Trophoblast cell (in vitro differentiated cells and primary cell): ENCODE measurements around the gene CST7.

Source experiments
- DNase-seq, 2 donors: peaks; one replicate each; pipeline ENCODE4 v3.0.0-alpha.2; 2016
- H2AFZ ChIP-seq: 2 replicates; pipeline ENCODE4 v1.6.1; 2013; ENCODE audit warnings: low read length, moderate library complexity, mild to moderate bottlenecking; ENCODE audit not compliant: insufficient read depth, poor library complexity
- H2AK5ac ChIP-seq: 2 replicates; pipeline ENCODE4 v1.6.1; 2013; ENCODE audit warnings: mild to moderate bottlenecking, low read length
- H2BK120ac ChIP-seq: 2 replicates; pipeline ENCODE4 v1.6.1; 2013; ENCODE audit warnings: low read length, mild to moderate bottlenecking, moderate library complexity; ENCODE audit not compliant: insufficient read depth, poor library complexity
- H2BK12ac ChIP-seq: 2 replicates; pipeline ENCODE4 v1.6.1; 2013; ENCODE audit warnings: mild to moderate bottlenecking, low read length, moderate library complexity
- H2BK5ac ChIP-seq: 2 replicates; pipeline ENCODE4 v1.6.1; 2013; ENCODE audit warnings: low read length, low read depth, moderate library complexity, mild to moderate bottlenecking; ENCODE audit not compliant: poor library complexity
- H3K14ac ChIP-seq: 2 replicates; pipeline ENCODE4 v1.6.1; 2013; ENCODE audit warnings: mild to moderate bottlenecking, low read length
- H3K18ac ChIP-seq: 2 replicates; pipeline ENCODE4 v1.6.1; 2013; ENCODE audit warnings: mild to moderate bottlenecking, low read length
- H3K23ac ChIP-seq: 2 replicates; pipeline ENCODE4 v1.6.1; 2013; ENCODE audit warnings: low read length
- H3K27ac ChIP-seq: 2 replicates; pipeline ENCODE4 v1.5.1; 2013; ENCODE audit warnings: low read depth, mild to moderate bottlenecking, inconsistent platforms, low read length, moderate library complexity
- H3K27me3 ChIP-seq: 2 replicates; pipeline ENCODE4 v1.6.1; 2013; ENCODE audit warnings: inconsistent platforms, mild to moderate bottlenecking, low read length, moderate library complexity; ENCODE audit not compliant: insufficient read depth
- H3K36me3 ChIP-seq, 2 experiments: 1 replicate in 1 of 2; 2 replicates in 1 of 2; pipeline ENCODE4 v1.6.1; 2013; ENCODE audit warnings: low read length in 2 of 2, mild to moderate bottlenecking in 2 of 2, moderate library complexity in 1 of 2; ENCODE audit not compliant: insufficient read depth in 2 of 2, control insufficient read depth in 1 of 2
- H3K4ac ChIP-seq: 2 replicates; pipeline ENCODE4 v1.6.1; 2013; ENCODE audit warnings: low read depth, mild to moderate bottlenecking, low read length, moderate library complexity
- H3K4me1 ChIP-seq, 2 experiments: 1 replicate in 1 of 2; 2 replicates in 1 of 2; pipeline ENCODE4 v1.6.1; 2013; ENCODE audit warnings: low read length in 2 of 2, mild to moderate bottlenecking in 2 of 2, moderate library complexity in 1 of 2; ENCODE audit not compliant: insufficient read depth in 2 of 2, control insufficient read depth in 1 of 2
- H3K4me2 ChIP-seq: 2 replicates; pipeline ENCODE4 v1.6.1; 2013; ENCODE audit warnings: inconsistent platforms, mild to moderate bottlenecking, low read length, moderate library complexity
- H3K4me3 ChIP-seq: 2 replicates; pipeline ENCODE4 v1.5.1; 2013; ENCODE audit warnings: mild to moderate bottlenecking, low read depth, low read length, inconsistent platforms
- H3K79me1 ChIP-seq: one replicate; pipeline ENCODE4 v1.6.1; 2013; ENCODE audit warnings: low read length
- H3K79me2 ChIP-seq: 2 replicates; pipeline ENCODE4 v1.6.1; 2013; ENCODE audit warnings: low read length, mild to moderate bottlenecking; ENCODE audit not compliant: control insufficient read depth, insufficient read depth, poor library complexity
- H3K9ac ChIP-seq: 2 replicates; pipeline ENCODE4 v1.6.1; 2013; ENCODE audit warnings: mild to moderate bottlenecking, low read length
- H3K9me3 ChIP-seq: 2 replicates; pipeline ENCODE4 v1.6.1; 2013; ENCODE audit warnings: low read depth, mild to moderate bottlenecking, control low read depth, inconsistent platforms, low read length; ENCODE audit not compliant: insufficient read depth
- H4K12ac ChIP-seq: 2 replicates; pipeline ENCODE4 v1.6.1; 2013; ENCODE audit warnings: low read depth, mild to moderate bottlenecking, low read length, moderate library complexity
- H4K8ac ChIP-seq: 2 replicates; pipeline ENCODE4 v1.6.1; 2013; ENCODE audit warnings: low read depth, mild to moderate bottlenecking, low read length, moderate library complexity
- H4K91ac ChIP-seq: one replicate; pipeline ENCODE4 v1.6.1; 2013; ENCODE audit warnings: low read depth, mild to moderate bottlenecking, low read length, moderate library complexity
- WGBS: extraction: QIAGEN DNeasy Blood & Tissue Kit; methylation state at CpG from one replicate; pipeline ENCODE4 v1.1.7; 2013; ENCODE audit warnings: missing lambda C conversion rate; ENCODE audit not compliant: insufficient read length, insufficient coverage; ENCODE audit errors: extremely low coverage; 5-methylcytosine and 5-hydroxymethylcytosine counted together

The CST7 gene

GRCh38 chr20:24969186-24970029, 20.3 kb downstream of the CST7 start:
- no peak overlapping the region for H3K9ac ChIP-seq
- H3K4me1 ChIP-seq, result no peaks in the 10 kb centered on the region
- H3K4ac ChIP-seq, result no peak overlapping the region
- H3K79me2 ChIP-seq, result no peaks in the 10 kb centered on the region
- H3K23ac ChIP-seq, result no peak overlapping the region
- H3K18ac ChIP-seq, result no peak overlapping the region
- no peak overlapping the region for H3K14ac ChIP-seq
- H4K12ac ChIP-seq, result no peak overlapping the region
- no peak for DNase-seq
- H2BK12ac ChIP-seq, result no peak overlapping the region
- H2AK5ac ChIP-seq, result no peak overlapping the region
- H2BK120ac ChIP-seq, result no peak overlapping the region
- no peak overlapping the region for H3K27ac ChIP-seq
- no peak overlapping the region for H4K91ac ChIP-seq
- no peaks in the 10 kb centered on the region for H3K79me1 ChIP-seq
- H3K4me3 ChIP-seq, result no peak overlapping the region
- no peak overlapping the region for H2BK5ac ChIP-seq
- H4K8ac ChIP-seq, result no peak overlapping the region
- no peaks in the 10 kb centered on the region for H3K9me3 ChIP-seq
- peaks cover 45 to 48% of the 10 kb centered on the region in 2 experiments for H3K36me3 ChIP-seq
- no CpG with 5 or more reads among the region's 19 CpGs for WGBS
- H2AFZ ChIP-seq, result no peak overlapping the region
- no peaks in the 10 kb centered on the region for H3K27me3 ChIP-seq
- H3K4me2 ChIP-seq, result no peak overlapping the region

GRCh38 chr20:24970030-24970553, 21.0 kb downstream of the CST7 start:
- Histone ChIP-seq H2BK12ac (no peak overlapping the region), H3K36me3 (peaks cover 43 to 47% of the 10 kb centered on the region in 2 experiments), H2AFZ (no peak overlapping the region), H3K27ac (no peak overlapping the region), H3K79me2 (no peaks in the 10 kb centered on the region), H4K91ac (no peak overlapping the region), H2BK120ac (no peak overlapping the region), H2AK5ac (no peak overlapping the region), H3K4ac (no peak overlapping the region), H3K9ac (peak overlapping the region; percentile 16), H3K4me1 (no peaks in the 10 kb centered on the region), H3K4me3 (no peak overlapping the region), H3K23ac (no peak overlapping the region), H2BK5ac (no peak overlapping the region), H3K14ac (no peak overlapping the region), H3K27me3 (no peaks in the 10 kb centered on the region), H4K8ac (no peak overlapping the region), H3K18ac (no peak overlapping the region), H3K9me3 (no peaks in the 10 kb centered on the region), H4K12ac (no peak overlapping the region), H3K4me2 (no peak overlapping the region), H3K79me1 (no peaks in the 10 kb centered on the region)
- WGBS, result no CpG with 5 or more reads among the region's 5 CpGs
- no peak for DNase-seq

GRCh38 chr20:24970754-24971153, 21.7 kb downstream of the CST7 start:
- H4K8ac ChIP-seq, result no peak overlapping the region
- no peak overlapping the region for H3K9ac ChIP-seq
- no peak overlapping the region for H3K23ac ChIP-seq
- H3K79me2 ChIP-seq, result no peaks in the 10 kb centered on the region
- no peak overlapping the region for H3K4me2 ChIP-seq
- H2AK5ac ChIP-seq, result no peak overlapping the region
- H2BK12ac ChIP-seq, result no peak overlapping the region
- no peak overlapping the region for H3K14ac ChIP-seq
- peaks cover 38 to 42% of the 10 kb centered on the region in 2 experiments for H3K36me3 ChIP-seq
- no peaks in the 10 kb centered on the region for H3K9me3 ChIP-seq
- H3K4me1 ChIP-seq, result no peaks in the 10 kb centered on the region
- H3K27ac ChIP-seq, result no peak overlapping the region
- no peak overlapping the region for H3K4ac ChIP-seq
- no peak overlapping the region for H2AFZ ChIP-seq
- no peak overlapping the region for H4K12ac ChIP-seq
- no peaks in the 10 kb centered on the region for H3K79me1 ChIP-seq
- no peak overlapping the region for H2BK5ac ChIP-seq
- H4K91ac ChIP-seq, result no peak overlapping the region
- H3K27me3 ChIP-seq, result no peaks in the 10 kb centered on the region
- no peak for DNase-seq
- H3K18ac ChIP-seq, result no peak overlapping the region
- no peak overlapping the region for H2BK120ac ChIP-seq
- no CpG with 5 or more reads among the region's 8 CpGs for WGBS
- no peak overlapping the region for H3K4me3 ChIP-seq

- Histone ChIP-seq H3K4ac (no peak overlapping the region), H3K9ac (no peak overlapping the region), H3K27ac (no peak overlapping the region), H3K4me2 (no peak overlapping the region), H3K36me3 (peaks cover 33 to 40% of the 10 kb centered on the region in 2 experiments), H3K14ac (no peak overlapping the region), H2BK12ac (no peak overlapping the region), H2AFZ (no peak overlapping the region), H3K79me2 (no peaks in the 10 kb centered on the region), H4K12ac (no peak overlapping the region), H3K18ac (no peak overlapping the region), H3K4me1 (no peaks in the 10 kb centered on the region), H4K91ac (no peak overlapping the region), H3K9me3 (no peaks in the 10 kb centered on the region), H2BK5ac (no peak overlapping the region), H3K4me3 (peak overlapping the region; percentile 1), H2AK5ac (no peak overlapping the region), H3K79me1 (no peaks in the 10 kb centered on the region), H3K27me3 (no peaks in the 10 kb centered on the region), H2BK120ac (no peak overlapping the region), H4K8ac (no peak overlapping the region), H3K23ac (no peak overlapping the region)
- WGBS, result no CpG with 5 or more reads among the region's 6 CpGs
- DNase-seq, result no peak
Observed at GRCh38 chr20:24971376-24972101, 22.5 kb downstream of the CST7 start.
